Esophagus mucosa (tissue), 1 donor: ENCODE results near the gene KCTD16. TPM values are rescaled to one million over a fixed set of nuclear protein-coding genes. Genes with fewer than 3 reads are reported as not detected.

Experiments
- ATAC-seq: fragments of 200-7000 bp; cut with Tn5 transposase; one replicate; pipeline ENCODE4 v1.9.1; 2020
- total RNA-seq: library from RNA; stranded (reverse); gene quantifications from one replicate; pipeline ENCODE4 v1.2.4, GENCODE V29; 2023
- donor health status: DM: yes; HTN: yes; CAD: no.

Gene KCTD16
- not detected for total RNA-seq

DNA sequence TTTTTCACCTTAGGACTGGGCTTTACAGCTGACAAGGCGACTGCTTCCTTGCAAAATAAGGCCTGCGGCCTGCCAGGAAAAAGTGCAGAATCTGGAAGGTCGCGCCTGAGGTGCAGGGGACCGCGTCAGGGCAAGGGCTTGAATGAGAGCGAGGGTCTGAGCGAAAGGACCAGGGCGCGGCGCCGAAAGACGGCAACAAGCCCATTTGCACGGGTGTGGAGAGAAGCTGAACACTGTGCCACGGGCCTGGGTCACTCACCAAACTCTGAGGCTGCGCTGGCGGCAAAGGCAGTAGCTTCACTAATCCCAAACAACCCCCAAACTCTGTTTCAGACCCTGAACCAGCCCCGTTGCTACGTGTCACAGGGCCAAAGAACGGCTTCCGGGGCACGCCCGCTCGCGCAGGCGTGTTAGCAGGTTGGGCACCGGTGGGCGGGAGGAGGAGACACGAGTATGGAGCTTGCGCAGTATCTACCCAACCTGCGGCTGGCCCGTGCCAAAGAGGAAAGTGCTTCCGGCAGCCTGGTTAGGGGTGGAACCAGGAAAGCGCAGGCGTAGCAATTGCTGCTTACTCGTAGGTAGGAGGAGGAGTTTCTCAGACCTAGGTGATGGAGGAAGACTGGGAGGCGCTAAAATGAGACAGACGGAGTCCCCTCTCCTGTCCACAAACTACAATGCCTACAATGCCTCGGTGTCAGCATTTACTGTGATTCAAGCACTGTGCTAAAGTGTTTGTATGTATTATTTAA is at the start of gene KCTD16, which contains the start of gene YIPF5:
Gene KCTD16, plus strand, starts transcription at position 598 of the 749 bp plus-strand sequence.
Gene YIPF5, minus strand, starts transcription at position 384 of the 749 bp plus-strand sequence. CDS start 704 bp downstream, outside the sequence.
- ATAC-seq, result peak; percentile 100

DNA sequence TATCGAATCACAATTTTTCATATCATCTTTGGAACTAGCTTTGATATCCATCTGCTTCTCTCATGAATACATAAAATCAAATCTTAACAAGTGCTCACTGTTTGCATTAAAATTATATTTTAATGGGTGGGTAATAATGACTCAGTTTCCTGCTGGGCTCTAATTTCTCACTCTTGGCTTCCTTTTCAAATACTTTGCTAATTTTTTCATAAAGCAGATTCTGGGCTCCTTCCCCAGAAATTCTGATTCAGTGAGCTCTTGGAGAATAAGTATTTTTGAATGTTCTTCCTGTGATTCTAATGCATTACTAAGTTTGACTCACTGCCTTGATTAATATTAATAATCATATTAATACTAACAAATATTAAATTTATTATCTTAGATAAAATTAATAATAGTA is 49.1 kb upstream of the KCTD16 start:
- no peak for ATAC-seq

DNA sequence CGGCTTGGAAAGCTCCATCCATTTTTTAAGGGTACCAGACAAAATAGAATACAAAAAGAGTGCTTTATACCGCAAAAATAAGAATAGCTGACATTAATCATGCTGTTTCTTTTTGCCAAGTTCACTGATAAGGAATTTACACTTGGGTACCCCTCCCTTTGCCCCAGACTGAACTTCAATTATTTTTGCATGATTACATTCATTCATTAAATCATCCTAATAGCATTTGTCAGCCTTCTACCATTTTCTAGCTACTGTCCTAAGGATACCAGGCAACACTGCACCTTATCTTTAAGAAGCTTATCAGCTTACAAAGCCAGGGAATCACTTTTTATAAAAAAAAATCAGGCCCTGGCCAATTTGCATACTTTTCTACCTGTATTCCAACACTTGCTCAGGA is 48.6 kb upstream of the KCTD16 start:
- no peak for ATAC-seq

DNA sequence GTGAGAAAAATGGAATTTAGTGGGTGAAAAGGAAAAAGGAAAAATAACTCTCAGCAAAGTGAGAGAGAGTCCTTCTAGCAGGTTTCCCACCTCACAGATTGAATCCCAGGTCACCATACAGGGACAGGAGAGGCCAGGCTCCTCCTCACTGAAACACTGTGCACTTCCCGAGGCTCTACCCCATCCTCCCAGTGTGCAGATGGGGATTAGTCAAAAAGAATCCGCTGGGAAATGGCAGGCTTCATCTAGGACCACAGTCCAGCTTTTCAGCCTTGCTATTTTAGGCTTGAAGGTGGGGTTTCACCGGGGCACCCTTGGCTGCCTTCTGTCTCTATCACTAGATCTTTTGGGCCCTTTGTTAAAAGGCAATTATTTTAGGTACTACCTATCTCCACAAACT is 48.0 kb upstream of the KCTD16 start:
- no peak for ATAC-seq

DNA sequence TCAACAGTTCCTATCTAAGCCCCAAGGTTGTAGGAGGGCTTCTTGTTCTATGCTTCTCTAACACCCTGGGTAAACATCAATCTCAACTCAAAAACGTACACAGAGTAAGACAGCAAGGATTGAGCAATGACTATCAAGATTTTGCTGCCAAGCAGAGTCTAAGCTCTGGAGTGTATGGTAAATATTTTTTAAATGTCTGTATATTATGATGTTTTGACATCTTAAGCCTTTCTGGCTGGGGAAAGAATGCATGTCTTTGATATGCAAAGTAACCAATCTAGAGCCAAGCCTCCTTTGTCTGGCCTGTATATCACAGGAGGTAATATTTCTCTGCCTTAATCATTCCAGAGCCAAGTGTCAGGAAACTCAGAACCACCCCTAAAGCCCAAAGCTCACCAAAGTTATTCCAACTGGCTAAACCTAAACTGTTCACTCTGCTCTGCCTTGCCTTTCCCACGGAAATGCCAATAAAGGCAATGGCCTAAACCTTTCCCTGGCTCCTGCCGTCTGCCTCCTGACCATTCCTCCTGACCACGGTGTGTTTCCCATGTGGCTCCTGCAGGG is 45.4 kb upstream of the KCTD16 start:
- ATAC-seq, result peak; percentile 50

DNA sequence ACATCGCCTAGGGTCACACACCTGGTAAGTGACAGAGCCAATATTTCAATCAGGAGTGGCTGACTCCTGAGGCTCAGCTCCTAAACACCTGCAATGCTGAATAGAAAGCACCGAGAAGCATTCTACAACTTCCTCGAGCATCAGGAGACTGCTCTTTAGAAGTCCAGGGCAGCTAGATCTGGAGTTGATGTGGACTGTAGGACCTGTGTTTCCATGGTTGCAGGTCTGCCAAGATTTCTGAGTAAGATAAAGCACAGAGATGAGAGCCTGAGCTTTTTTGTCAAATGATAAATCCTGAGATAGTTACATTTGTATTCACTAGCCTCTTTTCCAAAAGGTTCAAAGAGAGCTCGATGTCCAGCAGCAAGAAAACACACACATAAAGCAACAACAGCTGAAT is 44.0 kb upstream of the KCTD16 start:
- no peak for ATAC-seq

DNA sequence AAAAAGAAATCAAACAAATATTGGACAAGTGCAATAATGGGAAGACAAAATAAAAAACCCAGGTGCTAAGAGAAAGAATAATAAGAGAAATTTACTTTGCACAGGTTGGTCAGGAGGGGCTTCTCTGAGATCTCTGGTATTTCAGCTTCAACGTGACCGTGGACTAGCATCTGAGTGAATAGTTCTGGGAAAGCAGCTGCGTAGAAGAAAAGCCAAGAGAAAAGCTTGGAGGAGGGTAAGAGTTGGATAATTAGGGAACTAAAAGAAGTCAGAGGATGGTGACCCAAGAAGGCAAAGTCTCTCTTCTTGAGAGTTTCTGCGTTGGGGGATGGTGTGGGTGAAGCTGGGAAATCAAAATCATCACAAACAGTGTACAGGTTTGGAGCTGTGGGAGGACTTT is 41.8 kb upstream of the KCTD16 start:
- no peak for ATAC-seq

DNA sequence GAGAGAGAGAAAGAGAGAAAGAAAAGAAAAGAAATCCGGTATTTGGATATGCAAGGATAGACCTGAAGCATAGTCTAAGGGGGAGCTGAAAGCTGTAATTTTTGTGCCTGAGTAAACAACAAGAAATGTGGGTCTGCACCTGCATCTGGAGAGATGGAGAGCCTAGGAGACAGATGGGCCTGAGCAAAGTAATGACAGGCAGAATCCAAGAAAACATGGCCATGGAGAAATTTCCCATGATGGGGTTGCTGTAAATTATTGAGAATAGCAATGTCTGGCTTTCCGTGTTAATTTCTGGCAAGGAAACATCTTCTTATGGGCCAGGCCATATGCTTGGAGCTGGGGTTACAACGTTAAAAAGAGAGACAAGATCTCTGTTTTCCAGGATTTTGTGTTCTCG is 40.4 kb upstream of the KCTD16 start:
- no peak for ATAC-seq

DNA sequence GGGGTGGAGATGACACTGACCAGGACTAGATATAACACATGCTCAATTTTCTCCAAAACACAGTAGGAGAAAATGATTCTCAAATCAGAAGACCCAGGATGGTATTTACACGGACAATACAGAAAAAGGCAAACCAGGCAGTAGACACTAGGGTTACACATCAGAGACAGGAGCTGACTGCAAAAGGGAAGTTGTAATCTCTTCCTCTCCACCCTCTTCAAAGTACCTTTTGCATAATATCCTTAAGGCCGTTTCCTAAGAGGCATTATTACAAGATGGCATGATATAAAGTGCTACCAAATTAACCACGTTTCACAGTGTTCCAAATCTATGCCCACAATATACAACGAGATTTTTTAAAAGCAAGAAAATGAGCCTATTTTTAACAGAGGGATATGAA is 39.4 kb upstream of the KCTD16 start:
- no peak for ATAC-seq

DNA sequence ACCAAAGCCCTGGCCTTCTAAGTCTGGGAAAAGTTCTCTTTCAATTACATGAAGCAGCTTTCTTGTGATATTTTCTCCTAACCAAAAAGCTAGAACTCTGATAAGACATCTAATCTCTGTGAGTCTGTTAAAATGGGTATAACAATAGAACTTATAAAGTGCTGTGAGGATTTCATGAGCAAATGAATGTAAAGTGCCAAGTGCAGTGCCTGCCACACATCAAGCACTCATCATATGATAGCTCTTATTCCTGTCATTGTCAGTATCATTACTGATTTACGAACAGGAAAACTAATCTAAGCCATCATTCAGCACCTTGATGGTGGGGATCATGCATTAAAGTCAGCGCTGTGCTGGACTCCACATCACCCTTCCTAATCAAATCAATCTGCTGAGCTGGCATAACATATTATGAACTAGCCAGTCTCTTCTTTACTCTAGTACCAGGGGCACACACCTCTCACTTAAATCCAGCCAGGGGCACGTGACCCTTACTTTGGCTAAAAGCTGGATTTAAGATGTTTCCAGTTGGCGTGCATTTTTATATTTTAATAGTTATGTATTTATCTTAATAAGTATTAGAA is 37.5 kb upstream of the KCTD16 start:
- ATAC-seq, result no peak

DNA sequence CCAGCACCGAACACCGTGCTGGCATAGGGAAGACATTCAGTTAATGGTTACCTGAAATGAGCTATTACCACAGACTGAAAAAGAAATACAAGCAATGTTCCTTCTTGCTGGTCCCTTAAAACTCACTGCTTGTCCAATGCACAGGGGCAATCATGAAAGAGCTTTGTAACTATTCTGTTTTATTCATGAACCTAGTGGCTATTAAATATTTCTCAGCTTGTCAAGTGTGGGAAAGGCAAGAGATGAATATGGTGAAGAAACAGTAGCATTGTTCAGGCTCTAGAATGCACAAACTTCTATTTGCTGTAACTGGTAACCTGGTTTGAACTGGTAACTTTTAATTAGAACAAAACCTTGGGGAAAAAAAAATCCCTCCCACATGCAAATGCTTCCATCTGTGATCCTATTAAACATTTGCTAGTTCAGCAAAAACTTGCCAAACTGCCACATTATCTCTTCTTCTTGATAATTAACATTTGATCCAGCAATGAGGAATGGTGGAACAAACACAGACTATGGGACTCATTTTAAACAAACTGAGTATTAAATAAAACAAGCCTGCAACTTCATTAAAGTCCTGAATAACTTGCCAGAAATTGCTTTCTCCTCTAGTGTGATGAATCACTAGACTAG is 36.4 kb upstream of the KCTD16 start:
- no peak for ATAC-seq

DNA sequence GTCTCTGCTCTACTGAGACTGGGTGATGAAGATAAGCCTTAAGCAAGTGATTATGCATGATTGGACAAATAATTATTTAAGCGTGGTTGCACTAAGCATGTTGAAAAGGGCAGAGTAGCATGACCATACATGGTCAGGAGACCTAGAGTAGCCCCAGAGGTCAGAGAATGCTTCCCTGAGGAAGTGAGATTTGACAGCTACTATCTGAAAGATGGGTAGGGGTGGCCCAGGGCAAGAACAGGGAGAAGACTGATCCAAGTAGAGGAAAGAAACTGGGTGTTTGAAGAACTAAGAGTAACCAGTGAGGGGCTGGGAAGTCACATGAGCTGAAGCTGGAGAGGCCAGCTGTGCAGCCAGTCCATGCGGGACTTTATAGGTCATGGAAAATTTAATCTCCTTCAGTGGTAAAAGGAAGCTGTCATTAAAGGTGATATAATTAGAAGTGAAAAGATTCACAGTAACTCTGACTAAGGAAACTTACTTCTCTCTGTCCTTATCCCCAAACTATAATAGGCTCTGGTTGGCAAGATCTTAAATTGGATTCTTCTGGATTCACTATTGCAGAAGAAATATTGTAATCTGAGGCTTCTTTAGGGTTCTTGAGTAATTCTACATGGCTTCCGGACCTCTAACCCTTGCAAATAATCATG is 35.4 kb upstream of the KCTD16 start:
- no peak for ATAC-seq

DNA sequence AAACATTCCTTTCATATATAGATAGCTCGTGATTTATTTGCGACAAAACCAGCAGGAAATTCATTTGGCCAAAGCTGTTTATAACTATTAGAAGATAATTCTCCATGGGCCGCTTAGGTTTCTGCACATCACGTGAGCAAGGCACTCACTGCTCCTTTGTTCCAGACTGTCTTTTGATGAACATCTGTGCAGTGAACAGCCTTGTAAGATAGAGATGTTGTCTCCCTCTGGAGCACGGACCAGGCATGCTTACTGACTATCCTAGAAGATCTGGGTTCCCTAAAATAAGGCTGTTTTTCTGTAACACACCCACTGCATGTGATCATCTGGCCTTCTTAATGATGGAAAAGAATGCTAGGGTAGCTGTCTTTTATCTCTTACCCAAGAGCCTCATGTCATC is 31.1 kb upstream of the KCTD16 start:
- ATAC-seq, result no peak

DNA sequence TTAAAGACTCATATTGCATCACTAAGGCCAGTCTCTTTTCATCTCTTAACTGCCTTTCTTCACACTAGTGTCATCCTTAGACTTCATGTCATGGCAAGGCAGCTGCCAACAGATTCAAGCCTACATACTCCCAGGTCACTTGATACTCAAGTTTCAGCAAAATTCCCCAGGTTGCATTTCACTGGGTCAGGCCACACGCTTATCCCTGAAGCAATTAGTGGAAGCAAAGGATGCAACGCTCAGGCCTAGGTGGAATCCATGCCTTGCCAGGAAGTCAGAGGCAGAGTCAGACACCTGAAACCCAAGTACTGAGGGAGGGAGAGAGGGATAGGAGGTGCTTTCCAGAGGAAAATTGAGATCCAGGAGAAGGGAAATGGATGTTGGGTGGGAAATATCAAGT is 29.1 kb upstream of the KCTD16 start:
- no peak for ATAC-seq

DNA sequence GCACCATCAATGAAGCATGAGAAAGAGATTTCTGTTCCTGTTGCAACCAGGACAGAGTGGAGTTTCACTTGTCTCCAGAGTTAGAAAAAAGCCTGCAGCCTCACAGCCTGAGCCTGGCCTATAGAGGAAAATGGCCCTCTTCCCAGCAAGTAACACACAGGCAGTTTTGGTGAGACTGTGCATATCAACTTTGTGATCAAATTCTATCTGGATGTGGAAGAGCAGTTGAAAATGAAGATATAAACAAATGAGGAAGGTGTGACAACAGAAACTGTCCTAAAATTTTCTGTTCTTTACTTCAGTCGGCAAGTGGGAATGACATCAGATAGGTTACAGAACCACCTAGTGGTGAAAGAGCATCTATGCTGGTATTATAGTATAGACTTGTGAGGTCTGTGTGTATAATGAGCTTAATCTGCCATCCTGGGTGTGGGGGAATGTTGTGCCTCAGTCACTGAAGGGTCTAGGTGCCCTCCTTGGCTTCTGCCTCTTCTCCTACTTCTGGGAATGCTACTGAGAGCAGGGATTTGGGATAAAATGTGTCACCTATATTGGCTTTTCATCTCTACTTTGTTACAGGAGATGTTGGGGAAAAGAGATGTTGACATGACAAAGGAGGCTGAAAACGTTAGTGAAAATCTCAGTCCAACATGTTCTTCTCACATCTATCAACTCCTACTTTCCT is 28.4 kb upstream of the KCTD16 start:
- peak; percentile 77 for ATAC-seq

DNA sequence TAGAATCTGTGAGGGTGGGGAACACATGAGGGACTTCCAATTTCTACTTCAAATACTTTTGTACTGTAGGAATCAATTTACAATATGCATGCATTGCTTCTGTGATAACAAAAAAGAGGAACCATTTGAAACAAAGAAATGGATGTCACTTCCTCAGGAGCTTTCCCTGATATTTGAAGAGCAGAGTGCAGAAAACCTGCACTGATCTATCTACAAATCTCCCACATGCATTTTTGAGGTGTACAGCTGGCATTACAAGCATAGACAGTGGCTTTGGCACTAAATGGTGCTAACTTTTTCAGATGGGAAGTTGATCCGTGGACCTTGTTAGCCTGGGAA is 27.9 kb upstream of the KCTD16 start:
- ATAC-seq, result no peak

DNA sequence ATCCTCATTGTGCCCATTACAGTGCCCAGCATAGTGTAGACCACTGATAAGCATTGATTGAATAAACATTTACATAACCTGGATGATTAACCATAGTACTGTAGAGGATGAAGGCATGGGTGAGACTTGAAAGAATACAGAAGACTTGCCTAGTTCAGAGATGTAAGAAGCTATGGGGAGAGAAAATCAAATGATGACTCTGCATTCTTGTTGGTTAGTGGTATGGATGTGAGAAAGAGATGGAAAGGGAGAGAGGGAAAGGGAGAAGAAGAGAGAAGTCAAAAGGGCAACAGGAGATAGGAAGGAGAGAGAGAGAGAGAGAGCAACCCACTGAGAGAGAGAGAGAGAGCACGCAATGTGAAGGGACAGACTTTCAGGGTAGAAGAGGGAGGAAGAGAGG is 27.0 kb upstream of the KCTD16 start:
- no peak for ATAC-seq

DNA sequence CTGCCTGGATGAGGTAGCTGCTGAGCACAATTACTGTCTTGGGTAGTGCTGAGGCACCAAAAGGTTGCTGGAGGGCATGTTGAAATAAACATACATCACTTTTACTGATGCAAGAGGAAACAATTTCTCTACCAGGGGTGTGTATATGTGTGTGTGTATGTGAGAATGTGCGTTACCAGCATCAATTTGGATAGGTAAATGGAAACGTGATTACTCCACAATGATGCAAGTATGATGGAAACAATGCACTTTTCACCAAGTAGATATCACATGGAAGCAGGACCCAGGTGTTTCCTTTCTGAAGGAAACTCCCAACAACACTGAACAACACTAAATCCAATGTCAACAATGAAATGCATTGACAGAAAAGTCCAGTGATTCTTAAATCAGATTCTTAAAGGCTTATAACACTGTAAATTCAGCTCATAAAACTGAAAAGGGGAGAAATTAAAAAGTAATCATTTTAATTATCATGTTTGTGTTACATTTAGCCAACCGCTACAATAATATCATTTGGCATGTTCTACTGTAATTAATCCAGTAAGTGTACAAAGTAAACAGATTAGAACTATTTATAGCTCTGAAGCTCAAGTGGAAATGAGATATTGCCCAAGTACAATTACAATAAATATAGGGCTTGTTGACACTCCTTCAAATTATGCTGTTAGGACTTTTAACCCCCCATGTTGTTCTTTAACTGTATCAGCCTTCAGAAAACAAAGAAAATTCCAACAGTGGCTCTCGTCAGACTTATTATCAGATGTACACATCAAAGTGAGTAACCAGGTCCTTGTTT is 25.5 kb upstream of the KCTD16 start:
- ATAC-seq, result no peak

DNA sequence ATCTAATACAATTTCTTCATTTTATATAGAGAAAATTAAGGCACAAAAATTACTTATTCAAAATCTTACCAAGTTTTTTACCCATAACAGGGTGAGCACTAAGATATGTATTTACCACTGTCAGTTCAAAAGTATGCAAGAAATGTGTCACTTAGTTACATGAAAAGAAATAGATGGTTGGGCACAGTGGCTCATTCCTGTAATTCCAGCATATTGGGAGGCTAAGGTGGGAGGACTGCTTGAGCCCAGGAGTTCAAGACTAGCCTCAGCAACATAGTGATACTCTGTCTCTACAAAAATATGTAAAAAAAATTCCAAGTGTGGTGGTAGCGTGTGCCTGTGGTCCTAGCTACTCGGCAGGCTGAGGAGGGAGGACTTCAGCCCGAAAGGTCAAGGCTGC is 19.6 kb upstream of the KCTD16 start:
- ATAC-seq, result no peak

DNA sequence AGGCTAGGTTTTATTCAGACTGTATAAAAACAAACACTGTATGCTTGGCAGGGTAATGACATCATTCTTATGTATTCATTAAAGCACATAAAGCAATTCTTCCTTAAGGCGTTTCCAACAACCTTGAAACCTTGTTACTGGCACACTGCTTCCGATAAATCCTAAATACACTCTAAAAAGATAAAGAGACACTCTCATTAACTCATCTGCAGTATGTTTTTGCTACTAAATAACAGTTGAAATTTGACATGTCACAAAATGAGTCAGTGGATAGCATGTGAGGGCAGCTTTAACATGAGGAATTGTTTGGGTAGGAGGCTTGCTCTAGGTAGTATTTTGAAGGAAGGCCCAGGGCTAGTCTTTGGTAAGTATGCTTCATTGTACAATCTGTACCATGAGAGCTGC is 13.9 kb upstream of the KCTD16 start:
- ATAC-seq, result peak; percentile 68

DNA sequence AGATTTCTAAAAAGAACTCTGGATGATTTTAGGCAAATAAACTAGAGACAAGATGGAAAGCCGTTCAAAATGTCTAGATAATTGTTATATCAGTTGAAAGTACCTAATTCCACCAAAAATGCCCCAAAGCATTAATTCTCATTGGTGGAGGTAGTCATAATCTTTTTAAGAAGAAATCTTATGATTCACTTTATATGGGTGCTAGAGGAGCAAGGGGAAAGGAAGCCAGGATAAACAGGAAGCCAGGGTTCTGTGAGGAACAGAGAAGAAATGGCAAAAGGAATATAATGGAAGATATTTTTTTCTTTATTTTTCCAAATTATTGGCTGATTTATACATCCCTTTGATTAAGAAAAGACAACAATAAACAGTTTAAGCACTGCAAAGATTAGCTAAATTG is 8.0 kb upstream of the KCTD16 start:
- ATAC-seq, result no peak

DNA sequence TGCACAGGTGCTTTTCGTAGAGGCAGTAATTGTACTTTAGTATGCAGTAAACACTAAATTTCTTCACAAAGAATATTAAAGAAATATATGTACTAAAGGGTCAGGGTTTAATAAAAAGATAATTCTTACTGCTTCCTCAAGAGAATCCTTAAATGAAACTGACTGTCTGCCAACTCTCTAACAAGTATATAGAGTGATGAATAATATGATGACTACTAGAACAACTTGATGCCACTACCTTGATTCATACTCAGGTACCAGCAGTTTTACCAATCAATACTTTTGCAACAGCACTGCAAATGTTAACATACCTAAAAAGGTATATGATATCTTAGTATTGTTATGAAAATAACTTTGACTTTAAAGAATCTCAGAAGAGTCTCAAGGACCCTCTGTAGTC is 4.0 kb upstream of the KCTD16 start:
- ATAC-seq, result no peak
